ENCODE results near the gene ANKHD1.
A peak's percentile ranks its signal among the peaks of the same experiment; 100 is the strongest.

Gene ANKHD1

GRCh38 chr5:140546851-140547507 is 145.3 kb downstream of the ANKHD1 start:
- no peak for DNase-seq (ENCODE audit: low spot score)

- DNase-seq (ENCODE audit: low spot score), result peak; percentile 97
These were observed 146.1 kb downstream of the ANKHD1 start, which contains the start of gene EIF4EBP3 for GRCh38 chr5:140547508-140548299. EIF4EBP3 (plus strand) TSS chr5:140547662; CDS start chr5:140547738, 76 bp downstream.

- no peak for DNase-seq (ENCODE audit: low spot score)
These were observed 146.7 kb downstream of the ANKHD1 start for GRCh38 chr5:140548300-140548688.

DNA sequence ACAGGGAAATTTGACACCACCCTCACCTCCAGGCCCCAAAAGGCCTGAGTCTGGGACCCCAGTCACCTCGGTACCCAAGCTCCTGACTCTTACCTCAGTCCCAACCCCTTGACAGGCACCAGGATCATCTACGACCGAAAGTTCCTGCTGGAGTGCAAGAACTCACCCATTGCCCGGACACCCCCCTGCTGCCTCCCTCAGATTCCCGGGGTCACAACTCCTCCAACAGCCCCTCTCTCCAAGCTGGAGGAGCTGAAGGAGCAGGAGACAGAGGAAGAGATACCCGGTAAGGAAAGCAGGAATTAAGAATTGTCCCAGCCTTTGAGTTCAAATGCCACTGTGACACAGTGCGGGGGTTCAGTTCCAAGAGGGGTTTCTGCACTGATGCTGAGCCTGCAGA is 147.2 kb downstream of the ANKHD1 start:
- DNase-seq (ENCODE audit: low spot score), result no peak

GRCh38 chr5:140549237-140550144 is 147.9 kb downstream of the ANKHD1 start:
- no peak for DNase-seq (ENCODE audit: low spot score)

GRCh38 chr5:140550147-140551079 is 148.8 kb downstream of the ANKHD1 start:
- DNase-seq (ENCODE audit: low spot score), result no peak

DNA sequence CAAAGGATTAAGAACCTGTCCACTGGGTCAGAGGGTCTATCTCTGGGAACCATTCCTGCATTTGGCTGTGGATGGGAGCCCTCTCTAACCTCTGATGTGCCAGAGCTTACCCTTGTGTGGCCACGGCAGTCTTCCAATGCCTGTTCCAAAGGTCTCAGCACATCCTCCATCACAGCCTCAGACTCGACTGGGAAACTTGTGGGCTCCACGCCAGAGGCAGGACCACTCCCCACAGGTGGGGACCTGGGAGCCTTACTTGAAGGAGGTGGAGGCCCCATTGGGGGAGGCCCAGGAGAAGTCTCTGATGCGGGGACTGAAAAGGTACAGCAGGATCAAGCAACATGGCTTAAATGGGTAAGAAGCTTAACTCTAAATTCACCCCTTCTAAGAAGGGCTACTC is 150.2 kb downstream of the ANKHD1 start:
- DNase-seq (ENCODE audit: low spot score), result no peak

- no peak for DNase-seq (ENCODE audit: low spot score)
These were observed 152.0 kb downstream of the ANKHD1 start for GRCh38 chr5:140553657-140554056.

DNA sequence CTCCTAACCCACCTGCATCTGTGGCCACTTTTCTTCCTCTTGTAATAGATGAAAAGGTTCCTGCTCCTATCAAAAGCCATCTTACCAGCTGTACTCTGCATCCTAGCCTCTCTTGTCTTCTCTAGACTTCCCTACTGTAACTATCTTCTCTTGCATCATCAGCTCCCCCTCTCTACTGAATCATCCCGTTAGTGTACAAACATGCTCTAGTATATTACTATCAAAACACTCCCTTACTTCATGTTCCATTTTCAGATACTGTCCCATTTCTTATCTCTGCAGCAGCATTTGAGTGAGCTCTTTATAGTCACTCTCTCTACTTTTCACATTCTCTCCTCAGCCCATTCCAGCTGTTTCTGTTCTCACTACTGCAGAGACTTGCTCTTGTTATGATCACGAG is 152.8 kb downstream of the ANKHD1 start:
- no peak for DNase-seq (ENCODE audit: low spot score)

- DNase-seq (ENCODE audit: low spot score), result no peak
These were observed 154.2 kb downstream of the ANKHD1 start for GRCh38 chr5:140555747-140556312.

DNA sequence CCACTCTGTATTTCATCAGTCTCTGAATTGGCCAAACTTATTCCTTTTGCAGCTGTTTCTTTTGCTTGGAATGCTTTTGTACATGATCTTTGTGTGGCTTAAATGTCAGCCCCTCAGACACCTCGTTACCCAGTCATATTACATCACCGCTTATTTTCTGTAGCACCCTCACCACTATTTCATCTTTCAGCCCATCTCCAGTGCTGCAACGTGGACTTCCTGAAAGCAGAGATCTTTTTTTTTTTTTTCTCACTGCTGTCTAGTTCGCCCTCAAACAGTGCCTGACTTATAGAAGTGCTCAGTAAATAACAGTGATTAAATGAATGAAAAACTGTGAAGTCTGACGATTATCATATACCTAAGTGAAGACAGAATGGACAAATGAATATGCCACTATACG is 154.8 kb downstream of the ANKHD1 start:
- DNase-seq (ENCODE audit: low spot score), result no peak

DNA sequence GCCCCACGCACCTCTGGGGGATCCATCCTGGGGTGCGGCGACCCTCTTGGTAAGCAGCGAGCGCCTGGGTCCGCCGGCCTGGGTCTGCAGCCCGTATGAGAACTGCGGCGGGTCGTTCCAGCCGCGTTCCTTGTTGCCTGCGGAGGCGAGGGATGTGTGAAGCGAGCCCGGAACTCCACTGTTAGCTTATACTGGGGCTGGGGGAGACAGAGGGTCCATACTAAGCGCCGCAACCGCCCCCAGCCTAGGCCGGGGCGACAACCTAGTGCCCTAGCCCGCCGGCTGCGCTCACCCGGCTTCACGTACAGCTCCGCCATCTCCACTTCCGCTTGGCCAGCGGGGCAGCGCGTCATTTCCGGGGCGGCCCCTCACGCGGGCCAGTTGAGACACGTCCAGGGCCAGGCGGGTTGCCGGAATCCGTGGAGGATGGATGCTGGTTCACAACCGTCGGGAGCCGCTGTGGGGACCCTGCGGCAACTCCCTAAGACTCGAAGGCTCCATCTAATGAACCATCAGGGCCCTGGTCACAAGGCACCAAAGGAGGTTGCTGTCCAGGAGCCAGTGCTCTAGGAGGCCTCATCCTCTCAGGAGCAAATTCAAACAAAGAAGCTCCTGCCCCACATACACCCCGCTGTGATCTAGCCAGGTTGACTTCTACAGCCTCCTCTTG is 155.6 kb downstream of the ANKHD1 start, which contains the start of gene SRA1:
Gene SRA1 (minus strand): TSS at position 338 of the 670 bp plus-strand sequence. CDS start 21 bp downstream, at position 317.
- peak; percentile 93 for DNase-seq (ENCODE audit: low spot score)

DNA sequence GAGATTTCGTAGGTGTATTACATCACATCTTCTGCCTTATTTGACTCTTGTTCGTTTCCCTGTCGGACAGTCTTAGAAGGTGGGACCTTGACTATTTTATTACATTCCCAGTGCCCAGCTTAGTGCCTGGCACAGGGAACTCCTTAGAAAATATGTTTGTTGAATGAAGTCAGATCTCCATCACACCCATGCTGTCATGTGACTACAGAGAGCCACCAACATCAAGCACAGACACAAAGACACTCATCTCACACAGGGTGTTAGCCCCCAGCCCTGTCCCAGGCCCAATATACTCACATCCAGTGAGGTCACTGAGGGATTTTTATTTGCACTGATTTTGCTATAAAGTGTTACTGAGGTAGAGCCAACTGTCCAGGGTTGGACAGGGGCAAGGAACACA is 156.3 kb downstream of the ANKHD1 start:
- DNase-seq (ENCODE audit: low spot score), result no peak

- DNase-seq (ENCODE audit: low spot score), result no peak
These were observed 156.9 kb downstream of the ANKHD1 start for GRCh38 chr5:140558542-140558941.

DNA sequence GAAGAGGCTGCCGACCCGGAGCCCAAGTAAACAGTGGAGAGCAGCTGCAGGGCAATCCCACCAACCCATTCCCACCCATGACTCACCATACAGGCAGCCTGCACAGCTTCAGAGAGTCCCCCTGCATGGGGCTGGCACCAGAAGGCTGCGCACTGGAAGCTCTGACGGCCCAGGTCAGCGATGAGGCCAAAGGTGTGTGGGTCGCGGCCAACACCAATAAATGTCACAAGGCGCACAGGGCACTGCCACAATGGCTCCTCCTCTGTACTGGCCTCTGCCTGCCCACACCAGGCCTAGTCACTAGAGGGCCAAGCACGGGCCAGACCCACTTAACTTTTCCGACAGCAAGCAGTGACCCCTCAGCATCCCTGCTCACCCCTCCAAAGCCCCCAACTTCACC is 158.6 kb downstream of the ANKHD1 start:
- DNase-seq (ENCODE audit: low spot score), result no peak

- DNase-seq (ENCODE audit: low spot score), result no peak
These were observed 160.3 kb downstream of the ANKHD1 start for GRCh38 chr5:140561753-140562523.

GRCh38 chr5:140563596-140563995 is 162.0 kb downstream of the ANKHD1 start:
- DNase-seq (ENCODE audit: low spot score), result no peak

- peak; percentile 93 for DNase-seq (ENCODE audit: low spot score)
These were observed 162.8 kb downstream of the ANKHD1 start, which contains the start of the genes APBB3 and SLC35A4 for GRCh38 chr5:140564196-140565023. APBB3 (minus strand) TSS chr5:140564598; CDS start chr5:140564245, 353 bp downstream. SLC35A4 (plus strand) TSS chr5:140564828; CDS start chr5:140567170, 2,342 bp downstream.

Data from ecto neural progenitor cell (in vitro differentiated cells).